IMR-90 (cell line): Measurements from ENCODE around the gene GAMT. TPM values are rescaled to one million over a fixed set of nuclear protein-coding genes. Genes with fewer than 3 reads are reported as not detected.

Source experiments
- ATAC-seq: fragments of 200-7000 bp; cut with Tn5 transposase; 2 replicates; pipeline ENCODE4 v1.9.1; 2020; ENCODE audit warnings: low read depth, mild to moderate bottlenecking, moderate library complexity
- BruUV-seq: library from RNA; stranded (reverse); fragments of 400-500 nt; replicated peaks from 2 replicates; lab custom pipeline; 2021; lab: Mats Ljungman, UMichigan
- CTCF ChIA-PET: fragments of 300-600 bp; formaldehyde crosslinking; extraction: SDS; loops from one replicate; lab custom pipeline; 2021; ENCODE audit warnings: antibody characterized with exemption; lab: Yijun Ruan, JAX
- POLR2A ChIA-PET: fragments of 300-600 bp; sonication (Branson Sonifier 250); formaldehyde crosslinking; loops from one replicate; lab custom pipeline; 2022; ENCODE audit warnings: antibody characterized with exemption; ENCODE audit not compliant: unreplicated experiment; lab: Charles Lee
- DNase-seq: peaks from one replicate; pipeline ENCODE4 v3.0.0; 2013
- H2AFZ ChIP-seq: replicated peaks from 2 replicates; pipeline ENCODE3; 2013; ENCODE audit warnings: low read length, mild to moderate bottlenecking; ENCODE audit not compliant: poor library complexity
- H2AK5ac ChIP-seq: 2 replicates; pipeline ENCODE4 v1.6.1; 2013; ENCODE audit warnings: low read depth, low read length, inconsistent platforms
- H2AK9ac ChIP-seq: replicated peaks from 2 replicates; pipeline ENCODE3; 2013; ENCODE audit warnings: mild to moderate bottlenecking, low read depth, low read length, moderate library complexity; ENCODE audit not compliant: poor library complexity
- H2BK120ac ChIP-seq: 2 replicates; pipeline ENCODE4 v1.6.1; 2013; ENCODE audit warnings: low read depth, low read length, inconsistent platforms
- H2BK15ac ChIP-seq: 3 replicates; pipeline ENCODE4 v1.6.1; 2013; ENCODE audit warnings: low read depth, low read length, inconsistent platforms
- H2BK20ac ChIP-seq: 2 replicates; pipeline ENCODE4 v1.6.1; 2013; ENCODE audit warnings: low read depth, mild to moderate bottlenecking, inconsistent platforms, low read length, moderate library complexity
- H2BK5ac ChIP-seq: 2 replicates; pipeline ENCODE4 v1.6.1; 2013; ENCODE audit warnings: mild to moderate bottlenecking, low read depth, low read length, inconsistent platforms; ENCODE audit not compliant: poor library complexity, severe bottlenecking
- H3K14ac ChIP-seq: replicated peaks from 2 replicates; pipeline ENCODE4 v1.6.1; 2013; ENCODE audit warnings: low read depth, low read length, inconsistent platforms
- H3K18ac ChIP-seq: 2 replicates; pipeline ENCODE4 v1.6.1; 2013; ENCODE audit warnings: low read depth, low read length, control low read depth
- H3K23ac ChIP-seq: 2 replicates; pipeline ENCODE4 v1.6.1; 2013; ENCODE audit warnings: low read depth, low read length, inconsistent platforms
- H3K27ac ChIP-seq: 2 replicates; pipeline ENCODE4 v1.5.1; 2013; ENCODE audit warnings: mild to moderate bottlenecking, control low read depth, low read length; ENCODE audit not compliant: insufficient read depth
- H3K27me3 ChIP-seq: 2 replicates; pipeline ENCODE4 v1.6.1; 2013; ENCODE audit warnings: low read length; ENCODE audit not compliant: control insufficient read depth, insufficient read depth
- H3K36me3 ChIP-seq: 2 replicates; pipeline ENCODE4 v1.6.1; 2013; ENCODE audit warnings: low read length, mixed read lengths; ENCODE audit not compliant: control insufficient read depth, insufficient read depth
- H3K4ac ChIP-seq: 2 replicates; pipeline ENCODE4 v1.6.1; 2013; ENCODE audit warnings: low read depth, low read length, inconsistent platforms
- H3K4me1 ChIP-seq: 2 replicates; pipeline ENCODE4 v1.6.1; 2013; ENCODE audit warnings: low read length, mixed read lengths; ENCODE audit not compliant: control insufficient read depth, insufficient read depth
- H3K4me2 ChIP-seq: 2 replicates; pipeline ENCODE4 v1.6.1; 2013; ENCODE audit warnings: low read depth, mild to moderate bottlenecking, control low read depth, low read length, moderate library complexity
- H3K4me3 ChIP-seq: 2 replicates; pipeline ENCODE4 v1.5.1; 2013; ENCODE audit warnings: low read depth, mild to moderate bottlenecking, control low read depth, low read length, moderate library complexity; ENCODE audit not compliant: insufficient read depth
- H3K56ac ChIP-seq: 2 replicates; pipeline ENCODE4 v1.6.1; 2013; ENCODE audit warnings: low read length, inconsistent platforms; ENCODE audit not compliant: insufficient read depth; ENCODE audit errors: extremely low read depth
- H3K79me1 ChIP-seq, 2 experiments: 2 replicates each; pipeline ENCODE4 v1.6.1; 2013; ENCODE audit warnings: low read length in 2 of 2, inconsistent platforms in 1 of 2, low read depth in 1 of 2
- H3K9ac ChIP-seq: 2 replicates; pipeline ENCODE4 v1.6.1; 2013; ENCODE audit warnings: low read depth, low read length, control low read depth
- H3K9me1 ChIP-seq: 2 replicates; pipeline ENCODE4 v1.6.1; 2013; ENCODE audit warnings: low read length, inconsistent platforms; ENCODE audit not compliant: insufficient read depth
- H3K9me3 ChIP-seq: 2 replicates; pipeline ENCODE4 v1.6.1; 2013; ENCODE audit warnings: low read length; ENCODE audit not compliant: control insufficient read depth, insufficient read depth
- H4K20me1 ChIP-seq: 2 replicates; pipeline ENCODE4 v1.6.1; 2013; ENCODE audit warnings: low read length, inconsistent platforms; ENCODE audit not compliant: insufficient read depth
- H4K5ac ChIP-seq: 2 replicates; pipeline ENCODE4 v1.6.1; 2013; ENCODE audit warnings: mild to moderate bottlenecking, low read depth, low read length, control low read depth
- H4K8ac ChIP-seq, 2 experiments: 2 replicates each; pipeline ENCODE4 v1.6.1; 2013; ENCODE audit warnings: low read depth in 2 of 2, low read length in 2 of 2, control low read depth in 1 of 2, inconsistent platforms in 1 of 2
- H4K91ac ChIP-seq: 2 replicates; pipeline ENCODE4 v1.6.1; 2013; ENCODE audit warnings: low read depth, low read length, inconsistent platforms; ENCODE audit not compliant: insufficient read depth
- MAFK ChIP-seq: IDR thresholded peaks from 2 replicates; pipeline ENCODE4 v1.6.1; 2012; ENCODE audit warnings: low read depth, low read length, improper control_type of control experiment
- WGBS, 2 experiments: methylation state at CpG; one replicate each; pipeline versions ENCODE4 v1.1.5 to v1.1.7; 2013; ENCODE audit warnings: missing lambda C conversion rate in 2 of 2; ENCODE audit not compliant: insufficient read length in 1 of 2; ENCODE audit errors: extremely low coverage in 2 of 2; 5-methylcytosine and 5-hydroxymethylcytosine counted together
- dilution Hi-C: fragments of 300-500 bp; cut with HindIII; formaldehyde crosslinking; loops from one replicate; pipeline ENCODE4 v1.14.3; 2018; ENCODE audit warnings: low sequenced_read_pairs; ENCODE audit not compliant: unreplicated experiment
- in situ Hi-C: fragments of 300-500 bp; cut with MboI; formaldehyde crosslinking; loops from 3 replicates; pipeline ENCODE4 v1.14.3; 2019; ENCODE audit warnings: low sequenced_read_pairs, inconsistent platforms, mixed read lengths
- intact Hi-C: fragments of 100-400 bp; cut with micrococcal nuclease; formaldehyde crosslinking; loops from 2 replicates; pipeline ENCODE4 v1.10.0; 2022
- polyA plus RNA-seq, 3 experiments: library from polyadenylated mRNA; depleted of rRNA; stranded (reverse); fragments of >200 nt; gene quantifications; 2 replicates each; pipeline ENCODE4 v1.2.3, GENCODE V29; 2012; ENCODE audit warnings: low replicate concordance in 1 of 3
- total RNA-seq: library from RNA; depleted of rRNA; stranded (reverse); fragments of >200 nt; gene quantifications from 2 replicates; pipeline ENCODE4 v1.2.3, GENCODE V29; 2012

Gene GAMT
- total and polyA plus RNA-seq, 2 of the 4 experiments (the other 2 are of a cell fraction): 22.8 to 51.8 TPM

- Histone ChIP-seq H3K9me3 (no peaks in the 10 kb centered on the region), H2BK5ac (no peak overlapping the region), H2AFZ (no peak overlapping the region), H4K8ac (no peak overlapping the region), H2AK9ac (no peak overlapping the region), H4K20me1 (peaks cover 82% of the 10 kb centered on the region), H3K27ac (no peak overlapping the region), H3K4me3 (no peak overlapping the region), H3K4me1 (peaks cover 6% of the 10 kb centered on the region), H3K56ac (no peak overlapping the region), H3K9me1 (peaks cover 12% of the 10 kb centered on the region), H4K91ac (no peak overlapping the region), H2AK5ac (no peak overlapping the region), H3K79me1 (peaks cover 26 to 80% of the 10 kb centered on the region in 2 experiments), H4K5ac (no peak overlapping the region), H3K23ac (no peak overlapping the region), H3K14ac (no peak overlapping the region), H2BK15ac (no peak overlapping the region), H2BK20ac (no peak overlapping the region), H3K9ac (no peak overlapping the region), H3K4ac (no peak overlapping the region), H3K27me3 (no peaks in the 10 kb centered on the region), H2BK120ac (no peak overlapping the region), H3K36me3 (peaks cover 75% of the 10 kb centered on the region), H3K18ac (no peak overlapping the region), H3K4me2 (no peak overlapping the region)
- TF ChIP-seq MAFK: no peak
- intact Hi-C loops: no loop called here
- BruUV-seq: no TSS peak
- CTCF ChIA-PET: no interaction called here
- in situ Hi-C loops: no loop called here
- dilution Hi-C loops: no loop called here
- DNase-seq (no peak), ATAC-seq (no peak)
- POLR2A ChIA-PET: no interaction called here
- 94% methylated on average over 29 of the region's 37 CpGs; no CpG with 5 or more reads in 1 of the 2 experiments for whole genome bisulfite sequencing, 2 experiments
These were observed 20.0 kb upstream of the GAMT start for GRCh38 chr19:1421218-1421957.
